K562 (cell line): Measurements from ENCODE around the gene IL17D. TPM values are rescaled to one million over a fixed set of nuclear protein-coding genes. Genes with fewer than 3 reads are reported as not detected.

Experiments
- ATAC-seq: fragments of 200-7000 bp; cut with Tn5 transposase; 3 replicates; pipeline ENCODE4 v1.9.1; 2020; ENCODE audit warnings: moderate library complexity
- BruUV-seq: library from RNA; stranded (reverse); fragments of 400-500 nt; replicated peaks from 2 replicates; lab custom pipeline; 2021; lab: Mats Ljungman, UMichigan
- CTCF ChIA-PET: fragments of 300-600 bp; formaldehyde crosslinking; extraction: SDS; loops from one replicate; lab custom pipeline; 2021; ENCODE audit warnings: low intra/inter-chr PET ratio; lab: Yijun Ruan, JAX
- POLR2A ChIA-PET: fragments of 300-600, 350-650 bp; sonication (Branson Sonifier 250); formaldehyde crosslinking; extraction: SDS; loops from one replicate; lab custom pipeline; 2021; ENCODE audit warnings: antibody characterized with exemption, inconsistent platforms; lab: Yijun Ruan, JAX
- DNase-seq, 4 experiments: peaks; one replicate each; pipeline versions ENCODE4 v3.0.0 to v3.0.0-alpha.2; 2011 to 2018; ENCODE audit warnings: low spot score in 3 of 4, mixed read lengths in 3 of 4; ENCODE audit errors: extremely low read depth in 1 of 4
- FAIRE-seq: peaks from 2 replicates; lab custom pipeline; 2011; peaks lifted over from hg19 to GRCh38; lab: Jason Lieb, UNC
- H2AFZ ChIP-seq: 2 replicates; pipeline ENCODE4 v1.6.0; 2011; ENCODE audit warnings: low read depth, low read length, control low read depth, inconsistent platforms
- H3K27ac ChIP-seq: fragments of 200-600 bp; 3 replicates; pipeline ENCODE4 v1.8.0; 2011; ENCODE audit warnings: low read depth, mild to moderate bottlenecking, control low read depth, inconsistent platforms, low read length, moderate library complexity, mixed read lengths; ENCODE audit errors: extremely low read depth
- H3K27me3 ChIP-seq, 2 experiments: fragments of 300-600 bp in 1 of 2; 2 replicates in 1 of 2; 3 replicates in 1 of 2; pipeline versions ENCODE4 v1.6.0 to v1.8.0; 2011; ENCODE audit warnings: inconsistent platforms in 2 of 2, low read length in 2 of 2, mild to moderate bottlenecking in 1 of 2, mixed read lengths in 1 of 2, moderate library complexity in 1 of 2; ENCODE audit not compliant: control insufficient read depth in 2 of 2, insufficient read depth in 2 of 2
- H3K36me3 ChIP-seq: fragments of 300-600 bp; 3 replicates; pipeline ENCODE4 v1.8.0; 2011; ENCODE audit warnings: mild to moderate bottlenecking, low read length, inconsistent platforms; ENCODE audit not compliant: control insufficient read depth, insufficient read depth
- H3K4me1 ChIP-seq, 2 experiments: fragments of 200-600 bp in 1 of 2; replicated peaks in 1 of 2; 2 replicates in 1 of 2; 3 replicates in 1 of 2; pipeline versions ENCODE4 v1.5.1 to v1.8.0; 2011; ENCODE audit warnings: inconsistent platforms in 2 of 2, low read length in 2 of 2, mild to moderate bottlenecking in 1 of 2, mixed read lengths in 1 of 2, moderate library complexity in 1 of 2; ENCODE audit not compliant: control insufficient read depth in 2 of 2, insufficient read depth in 2 of 2
- H3K4me2 ChIP-seq: 2 replicates; pipeline ENCODE4 v1.6.1; 2011; ENCODE audit warnings: low read length, control low read depth, inconsistent platforms, mixed read lengths; ENCODE audit not compliant: insufficient read depth
- H3K4me3 ChIP-seq: fragments of 200-600 bp; sonication (generic), shearing (Covaris generic); 2 replicates; pipeline ENCODE4 v1.5.1; 2016; ENCODE audit warnings: control low read depth, inconsistent platforms
- H3K79me2 ChIP-seq: fragments of 200-600 bp; 3 replicates; pipeline ENCODE4 v1.8.0; 2011; ENCODE audit warnings: low read length, inconsistent platforms; ENCODE audit not compliant: control insufficient read depth, insufficient read depth
- H3K9ac ChIP-seq, 2 experiments: 2 replicates each; pipeline versions ENCODE4 v1.6.0 to v1.6.1; 2011; ENCODE audit warnings: low read depth in 2 of 2, low read length in 2 of 2, control low read depth in 1 of 2, inconsistent platforms in 1 of 2, mild to moderate bottlenecking in 1 of 2, mixed read lengths in 1 of 2; ENCODE audit not compliant: insufficient read depth in 1 of 2
- H3K9me1 ChIP-seq: one replicate; pipeline ENCODE4 v1.6.0; 2011; ENCODE audit warnings: inconsistent platforms, mild to moderate bottlenecking, low read length, moderate library complexity; ENCODE audit not compliant: control insufficient read depth, insufficient read depth
- H3K9me3 ChIP-seq: replicated peaks from 2 replicates; pipeline ENCODE4 v1.5.1; 2011; ENCODE audit warnings: low read depth, low read length, inconsistent platforms; ENCODE audit not compliant: control insufficient read depth, insufficient read depth
- H4K20me1 ChIP-seq: replicated peaks from 2 replicates; pipeline ENCODE4 v1.6.1; 2011; ENCODE audit warnings: low read length, inconsistent platforms, mixed read lengths; ENCODE audit not compliant: control insufficient read depth, insufficient read depth
- KDM1A ChIP-seq, 2 experiments: fragments of 450-650 bp; IDR thresholded peaks; 2 replicates each; pipeline ENCODE4 v1.6.1; 2016; ENCODE audit warnings: mild to moderate bottlenecking in 2 of 2
- SRSF1 ChIP-seq: fragments of 200-400 bp; formaldehyde crosslinking; IDR thresholded peaks from 2 replicates; pipeline ENCODE4 v1.6.1; 2017; ENCODE audit warnings: mild to moderate bottlenecking, low read depth, low read length, moderate library complexity
- SRSF3 ChIP-seq: fragments of 200-400 bp; formaldehyde crosslinking; IDR thresholded peaks from 2 replicates; pipeline ENCODE4 v1.6.1; 2016; ENCODE audit warnings: mild to moderate bottlenecking, low read length, moderate library complexity; ENCODE audit not compliant: insufficient read depth
- TARDBP ChIP-seq: fragments of 450-650 bp; IDR thresholded peaks from 2 replicates; pipeline ENCODE4 v1.6.1; 2016
- WGBS: fragments of 100-300 bp; shearing (Covaris generic); methylation state at CpG from one replicate; pipeline ENCODE4 v1.1.6; 2016; ENCODE audit warnings: low coverage, mixed read lengths; ENCODE audit not compliant: insufficient coverage; ENCODE audit errors: missing lambda C conversion rate; 5-methylcytosine and 5-hydroxymethylcytosine counted together
- in situ Hi-C: fragments of 300-500 bp; cut with MboI; formaldehyde crosslinking; loops from 4 replicates; pipeline ENCODE4 v1.15.0; 2018; ENCODE audit warnings: inconsistent platforms, mixed read lengths
- intact Hi-C: fragments of 100-400 bp; cut with micrococcal nuclease; formaldehyde crosslinking; loops from 2 replicates; pipeline ENCODE4 v1.14.2; 2022
- polyA plus RNA-seq, 8 experiments: library from polyadenylated mRNA; depleted of rRNA in 4 of 8; stranded (reverse) in 5 of 8; unstranded in 3 of 8; fragments of >200 nt; fragmentation: Nextera tagmentation in 2 of 8; fragmentation: Illumina TruSeq in 1 of 8; extraction: Ambion mirVana in 2 of 8; extraction: Trizol in 1 of 8; gene quantifications; 2 replicates each; pipeline versions ENCODE4 v1.2.1 to v1.2.3, GENCODE V29; 2011 to 2014; ENCODE audit warnings: inconsistent platforms in 1 of 8, missing spikeins in 1 of 8
- total RNA-seq, 7 experiments: library from RNA; depleted of rRNA in 6 of 7; stranded (reverse); fragments of >200 nt in 6 of 7; fragmentation: Illumina TruSeq in 2 of 7; extraction: Trizol in 2 of 7; gene quantifications; 2 replicates each; pipeline versions ENCODE4 v1.2.1 to v1.2.3, GENCODE V29; 2011 to 2021; ENCODE audit warnings: low replicate concordance in 1 of 7
- TF ChIP-seq, protein P1 (sequence below), 2 experiments: fragments of 450-650 bp in 1 of 2; sonication (generic) in 1 of 2; formaldehyde crosslinking in 1 of 2; IDR thresholded peaks in 1 of 2; conservative IDR thresholded peaks in 1 of 2; 2 replicates each; pipeline versions ENCODE4 v1.6.1 to v1.8.1; 2016 to 2023; ENCODE audit warnings: mild to moderate bottlenecking in 2 of 2, moderate library complexity in 2 of 2, inconsistent platforms in 1 of 2, missing genetic modification reagents in 1 of 2

IL17D gene
- total and polyA plus RNA-seq, 9 of the 15 experiments (the other 6 are each of a cell fraction or from before 2014, with no cell fraction given): 0.04 to 0.55 (median 0.13) TPM; not detected in 4

DNA sequence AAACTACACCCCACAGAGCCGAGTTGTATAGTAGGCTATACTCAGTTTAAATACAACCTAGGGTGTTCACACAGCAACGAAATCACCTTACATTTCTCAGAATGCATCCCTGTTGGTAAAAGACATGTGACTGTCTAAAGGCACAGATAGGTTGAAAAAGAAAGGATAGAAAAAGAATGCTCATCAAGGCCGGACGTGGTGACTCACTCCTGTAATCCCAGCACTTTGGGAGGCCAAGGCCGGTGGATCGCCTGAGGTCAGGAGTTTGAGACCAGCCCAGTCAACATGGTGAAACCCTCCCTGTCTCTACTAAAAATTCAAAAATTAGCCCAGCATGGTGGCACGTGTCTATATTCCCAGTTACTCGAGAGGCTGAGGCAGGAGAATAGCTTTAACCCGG, 3.8 kb upstream of the IL17D start:
- no peaks in the 10 kb centered on the region for H4K20me1 ChIP-seq
- BruUV-seq: no TSS peak
- H3K27ac ChIP-seq: no peak overlapping the region
- POLR2A ChIA-PET: interaction anchor here (0.7 kb wide), 1 partner anchor 47 kb away, joined by 3 read pairs; no protein-coding TSS in a partner anchor
- intact Hi-C loops: no loop called here
- TF ChIP-seq, protein P1, sequence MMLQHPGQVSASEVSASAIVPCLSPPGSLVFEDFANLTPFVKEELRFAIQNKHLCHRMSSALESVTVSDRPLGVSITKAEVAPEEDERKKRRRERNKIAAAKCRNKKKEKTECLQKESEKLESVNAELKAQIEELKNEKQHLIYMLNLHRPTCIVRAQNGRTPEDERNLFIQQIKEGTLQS (IDR thresholded peaks at IDR 0.05): peak; percentile 49; the same call in 1 of the 2 replicates
- TF ChIP-seq, protein P1 (CRISPR knock-in tag; conservative IDR thresholded peaks at IDR 0.05): no peak
- TF ChIP-seq TARDBP (no peak), SRSF1 (no peak)
- TF ChIP-seq, all 486 proteins: peak for 1
- Histone ChIP-seq H3K4me1 (peaks cover 2 to 10% of the 10 kb centered on the region in 2 experiments; a peak in 3 of 5 replicates), H3K27me3 (peaks cover 17 to 21% of the 10 kb centered on the region in 2 experiments; a peak in 4 of 5 replicates), H3K36me3 (no peaks in the 10 kb centered on the region), H3K9me1 (no peaks in the 10 kb centered on the region), H2AFZ (no peak overlapping the region), H3K9me3 (no peaks in the 10 kb centered on the region), H3K4me3 (no peak overlapping the region), H3K4me2 (no peak overlapping the region), H3K9ac (no peak overlapping the region), H3K79me2 (no peaks in the 10 kb centered on the region)
- CTCF ChIA-PET: no interaction called here
- WGBS: 6% methylated on average over 7 of the region's 9 CpGs
- FAIRE-seq (no peak), ATAC-seq (no peak), DNase-seq (no peak)
- in situ Hi-C loops: no loop called here

DNA sequence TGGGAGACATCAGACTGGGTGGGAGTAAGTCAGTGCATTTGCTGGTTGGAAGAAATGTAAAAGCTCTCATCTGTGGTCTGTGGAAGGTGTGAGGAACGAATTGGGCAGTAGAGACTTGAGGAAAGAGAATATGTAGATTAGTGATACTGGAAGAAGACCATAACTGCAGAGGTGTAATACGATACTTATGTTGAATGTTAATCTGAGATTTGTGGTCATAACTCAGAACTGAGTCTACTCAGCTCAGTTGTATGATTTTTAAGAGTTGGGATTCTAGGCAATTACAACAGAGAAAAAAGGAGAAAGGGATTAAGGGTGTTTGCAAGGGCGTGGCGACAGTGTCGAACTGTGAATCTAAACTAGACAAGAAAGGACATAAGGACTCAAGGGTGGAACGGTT, 3.2 kb upstream of the IL17D start:
- Histone ChIP-seq H2AFZ (no peak overlapping the region), H3K9ac (no peak overlapping the region), H3K4me3 (no peak overlapping the region), H3K27me3 (peaks cover 17 to 21% of the 10 kb centered on the region in 2 experiments; a peak in 4 of 5 replicates), H3K9me1 (no peaks in the 10 kb centered on the region), H3K9me3 (no peaks in the 10 kb centered on the region), H3K27ac (no peak overlapping the region), H4K20me1 (no peaks in the 10 kb centered on the region), H3K4me1 (peaks cover 4 to 11% of the 10 kb centered on the region in 2 experiments; a peak in 3 of 5 replicates), H3K4me2 (no peak overlapping the region), H3K79me2 (no peaks in the 10 kb centered on the region), H3K36me3 (no peaks in the 10 kb centered on the region)
- FAIRE-seq (no peak), ATAC-seq (no peak), DNase-seq (no peak)
- in situ Hi-C loops (no loop called here), intact Hi-C loops (no loop called here)
- WGBS: 11% methylated on average over 6 of the region's 6 CpGs
- TF ChIP-seq KDM1A (IDR thresholded peaks at IDR 0.05) (peak in 1 of 2 experiments; percentile 56; a peak in 1 of 4 replicates), SRSF3 (no peak)
- POLR2A ChIA-PET: interaction anchor here (0.5 to 0.7 kb wide), 2 partner anchors 48 to 169 kb away, joined by 3 to 4 read pairs; no protein-coding TSS in a partner anchor
- CTCF ChIA-PET: no interaction called here
- BruUV-seq: no TSS peak
